Activated CD4-positive, alpha-beta memory T cell treated with anti-CD3 and anti-CD28 coated beads for 36 hours (primary cell): ENCODE measurements around the gene ZNF804A. TPM values are rescaled to one million over a fixed set of nuclear protein-coding genes. Genes with fewer than 3 reads are reported as not detected.

Experiments
- CTCF ChIA-PET: fragments of 350-600 bp; sonication (Branson Sonifier 250); formaldehyde crosslinking; loops from one replicate; lab custom pipeline; 2021; ENCODE audit warnings: antibody characterized with exemption, inconsistent platforms; lab: Charles Lee
- POLR2A ChIA-PET: fragments of 350-600 bp; sonication (Branson Sonifier 250); formaldehyde crosslinking; loops from one replicate; lab custom pipeline; 2021; ENCODE audit warnings: antibody characterized with exemption; lab: Charles Lee
- DNase-seq: peaks from one replicate; pipeline ENCODE4 v3.0.0-alpha.2; 2020
- H3K27ac Mint-ChIP-seq: one replicate; pipeline ENCODE4 v1.8.0; 2021; ENCODE audit warnings: mixed read lengths
- H3K27me3 Mint-ChIP-seq: one replicate; pipeline ENCODE4 v1.8.0; 2021; ENCODE audit warnings: mixed read lengths
- H3K36me3 Mint-ChIP-seq: one replicate; pipeline ENCODE4 v1.8.0; 2021; ENCODE audit warnings: mixed read lengths
- H3K4me1 Mint-ChIP-seq: one replicate; pipeline ENCODE4 v1.8.0; 2021; ENCODE audit warnings: low read depth, mixed read lengths
- H3K4me3 Mint-ChIP-seq: one replicate; pipeline ENCODE4 v1.8.0; 2021; ENCODE audit warnings: mild to moderate bottlenecking, mixed read lengths
- H3K9me3 Mint-ChIP-seq: one replicate; pipeline ENCODE4 v1.8.0; 2021; ENCODE audit warnings: mixed read lengths
- intact Hi-C: fragments of 100-400 bp; cut with micrococcal nuclease; formaldehyde crosslinking; loops from one replicate; pipeline ENCODE4 v1.15.1; 2023
- total RNA-seq, 2 experiments: library from RNA; stranded (reverse); gene quantifications; one replicate each; pipeline ENCODE4 v1.2.3, GENCODE V29; 2021

The ZNF804A gene
- total RNA-seq, 2 experiments from 2014 or later = not detected

GRCh38 chr2:184624311-184624710 is 26.0 kb downstream of the ZNF804A start:
- CTCF ChIA-PET = no interaction called here
- DNase-seq = no peak
- Mint-ChIP-seq H3K27me3 (no peaks in the 10 kb centered on the region), H3K27ac (no peak overlapping the region), H3K4me3 (no peak overlapping the region), H3K36me3 (no peaks in the 10 kb centered on the region), H3K4me1 (no peaks in the 10 kb centered on the region), H3K9me3 (no peaks in the 10 kb centered on the region)
- POLR2A ChIA-PET = no interaction called here
- intact Hi-C loops = no loop called here

DNA sequence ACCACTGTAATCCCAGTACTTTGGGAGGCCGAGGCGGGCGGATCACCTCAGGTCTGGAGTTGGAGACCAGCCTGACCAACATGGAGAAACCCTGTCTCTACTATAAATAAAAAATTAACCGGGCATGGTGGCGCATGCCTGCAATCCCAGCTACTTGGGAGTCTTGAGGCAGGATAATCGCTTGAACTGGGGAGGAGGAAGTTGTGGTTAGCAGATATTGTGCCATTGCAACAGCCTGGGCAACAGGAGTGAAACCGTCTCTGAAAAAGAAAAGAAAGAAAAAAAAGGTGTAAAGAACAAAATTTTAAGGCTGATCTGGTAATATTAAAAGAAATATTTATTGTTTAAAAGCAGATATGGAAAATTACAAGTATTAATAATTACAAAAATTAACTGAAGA is 29.7 kb downstream of the ZNF804A start:
- H3K27ac Mint-ChIP-seq = no peak overlapping the region
- H3K9me3 Mint-ChIP-seq = no peaks in the 10 kb centered on the region
- no peak overlapping the region for H3K4me3 Mint-ChIP-seq
- ChIA-PET POLR2A (no interaction called here), CTCF (no interaction called here)
- no peaks in the 10 kb centered on the region for H3K4me1 Mint-ChIP-seq
- intact Hi-C loops = no loop called here
- no peak for DNase-seq
- no peaks in the 10 kb centered on the region for H3K36me3 Mint-ChIP-seq
- H3K27me3 Mint-ChIP-seq = no peaks in the 10 kb centered on the region

DNA sequence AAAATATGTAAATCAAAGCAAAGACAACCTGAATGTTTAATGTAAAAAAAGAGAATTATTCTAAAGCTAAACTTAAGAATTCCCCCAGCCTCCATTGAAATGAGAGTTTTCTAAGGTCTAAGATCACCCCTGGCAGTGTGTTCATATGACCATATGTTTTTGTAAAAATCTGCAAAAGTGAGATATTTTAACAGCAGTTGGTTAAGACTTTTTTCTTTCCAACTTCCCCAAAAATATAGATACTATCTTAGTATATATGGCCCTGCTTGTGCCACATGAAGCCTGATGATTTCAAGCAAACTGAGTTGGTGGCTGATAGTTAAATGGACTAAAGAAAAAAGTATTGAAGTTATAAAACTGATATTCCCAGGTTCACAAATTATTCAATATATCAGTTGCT is 35.4 kb downstream of the ZNF804A start:
- intact Hi-C loops = no loop called here
- H3K4me1 Mint-ChIP-seq = no peaks in the 10 kb centered on the region
- DNase-seq = no peak
- ChIA-PET POLR2A (no interaction called here), CTCF (interaction anchor here (0.7 kb wide), 1 partner anchor 1019 kb away, joined by 3 read pairs; no protein-coding TSS in a partner anchor)
- H3K9me3 Mint-ChIP-seq = no peaks in the 10 kb centered on the region
- H3K27me3 Mint-ChIP-seq = no peaks in the 10 kb centered on the region
- H3K36me3 Mint-ChIP-seq = no peaks in the 10 kb centered on the region
- no peak overlapping the region for H3K27ac Mint-ChIP-seq
- H3K4me3 Mint-ChIP-seq = no peak overlapping the region

DNA sequence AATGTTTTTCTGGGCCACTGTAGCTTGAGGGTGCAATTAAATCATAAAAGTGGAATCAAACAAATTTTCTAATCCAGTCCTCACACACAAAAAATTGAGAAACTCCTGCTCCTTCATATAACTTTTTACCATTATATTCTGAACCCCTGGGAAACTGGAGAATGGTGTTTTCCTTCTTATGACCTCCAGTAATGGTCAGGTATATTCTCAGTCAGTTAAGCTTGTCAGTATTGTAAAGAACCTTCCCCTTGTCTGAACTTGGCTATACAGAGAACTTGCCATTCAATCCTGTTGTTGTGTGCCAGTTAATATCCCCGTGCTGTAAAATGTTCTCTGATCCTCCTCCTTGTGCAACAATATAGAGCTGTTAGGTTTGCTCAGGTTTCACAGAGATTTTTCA is 39.5 kb downstream of the ZNF804A start:
- Mint-ChIP-seq H3K27ac (no peak overlapping the region), H3K9me3 (no peaks in the 10 kb centered on the region), H3K4me3 (no peak overlapping the region), H3K4me1 (no peaks in the 10 kb centered on the region), H3K36me3 (no peaks in the 10 kb centered on the region), H3K27me3 (no peaks in the 10 kb centered on the region)
- ChIA-PET POLR2A (no interaction called here), CTCF (no interaction called here)
- intact Hi-C loops = no loop called here
- no peak for DNase-seq

DNA sequence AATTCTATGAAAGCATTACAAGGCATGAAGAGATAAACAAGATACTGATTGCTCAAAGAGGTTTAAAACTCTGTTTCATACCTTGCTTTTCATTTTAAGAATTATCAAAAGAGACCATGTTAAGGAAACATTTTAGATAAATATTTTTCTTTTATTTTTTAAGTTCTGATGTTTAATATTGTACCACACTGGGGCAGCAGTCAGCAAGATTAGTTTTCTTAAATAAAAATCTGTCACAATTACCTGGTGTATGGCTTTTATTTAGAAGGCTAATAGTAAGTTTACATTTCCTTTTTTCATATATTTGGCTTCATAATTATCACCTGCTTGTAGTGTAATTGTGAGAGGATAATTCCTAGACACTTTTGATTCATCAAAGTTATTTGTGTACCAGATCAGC is 46.4 kb downstream of the ZNF804A start:
- intact Hi-C loops = no loop called here
- DNase-seq = no peak
- no peaks in the 10 kb centered on the region for H3K4me1 Mint-ChIP-seq
- CTCF ChIA-PET = no interaction called here
- no peaks in the 10 kb centered on the region for H3K27me3 Mint-ChIP-seq
- H3K36me3 Mint-ChIP-seq = no peaks in the 10 kb centered on the region
- no peak overlapping the region for H3K27ac Mint-ChIP-seq
- POLR2A ChIA-PET = no interaction called here
- no peak overlapping the region for H3K4me3 Mint-ChIP-seq
- H3K9me3 Mint-ChIP-seq = peaks cover 9% of the 10 kb centered on the region

GRCh38 chr2:184646177-184646576 is 47.8 kb downstream of the ZNF804A start:
- peaks cover 9% of the 10 kb centered on the region for H3K9me3 Mint-ChIP-seq
- no peak overlapping the region for H3K4me3 Mint-ChIP-seq
- no peaks in the 10 kb centered on the region for H3K36me3 Mint-ChIP-seq
- H3K27ac Mint-ChIP-seq = no peak overlapping the region
- no peak for DNase-seq
- POLR2A ChIA-PET = no interaction called here
- no peaks in the 10 kb centered on the region for H3K4me1 Mint-ChIP-seq
- CTCF ChIA-PET = no interaction called here
- H3K27me3 Mint-ChIP-seq = no peaks in the 10 kb centered on the region
- intact Hi-C loops = no loop called here

- Mint-ChIP-seq H3K27me3 (no peaks in the 10 kb centered on the region), H3K27ac (no peak overlapping the region), H3K4me3 (no peak overlapping the region), H3K4me1 (no peaks in the 10 kb centered on the region), H3K36me3 (no peaks in the 10 kb centered on the region), H3K9me3 (peaks cover 9% of the 10 kb centered on the region)
- intact Hi-C loops = no loop called here
- no peak for DNase-seq
- ChIA-PET POLR2A (no interaction called here), CTCF (no interaction called here)
Measured at GRCh38 chr2:184646593-184646992, 48.3 kb downstream of the ZNF804A start.

GRCh38 chr2:184654945-184655344 is 56.6 kb downstream of the ZNF804A start:
- Mint-ChIP-seq H3K27ac (no peak overlapping the region), H3K9me3 (peaks cover 4% of the 10 kb centered on the region), H3K4me3 (no peak overlapping the region), H3K4me1 (no peaks in the 10 kb centered on the region), H3K27me3 (no peaks in the 10 kb centered on the region), H3K36me3 (no peaks in the 10 kb centered on the region)
- intact Hi-C loops = no loop called here
- CTCF ChIA-PET = no interaction called here
- POLR2A ChIA-PET = no interaction called here
- no peak for DNase-seq

GRCh38 chr2:184677171-184677570 is 78.8 kb downstream of the ZNF804A start:
- DNase-seq = no peak
- intact Hi-C loops = no loop called here
- ChIA-PET CTCF (no interaction called here), POLR2A (no interaction called here)
- no peaks in the 10 kb centered on the region for H3K27me3 Mint-ChIP-seq
- no peaks in the 10 kb centered on the region for H3K36me3 Mint-ChIP-seq
- peaks cover 3% of the 10 kb centered on the region for H3K9me3 Mint-ChIP-seq
- H3K4me1 Mint-ChIP-seq = no peaks in the 10 kb centered on the region
- H3K4me3 Mint-ChIP-seq = no peak overlapping the region
- H3K27ac Mint-ChIP-seq = no peak overlapping the region

DNA sequence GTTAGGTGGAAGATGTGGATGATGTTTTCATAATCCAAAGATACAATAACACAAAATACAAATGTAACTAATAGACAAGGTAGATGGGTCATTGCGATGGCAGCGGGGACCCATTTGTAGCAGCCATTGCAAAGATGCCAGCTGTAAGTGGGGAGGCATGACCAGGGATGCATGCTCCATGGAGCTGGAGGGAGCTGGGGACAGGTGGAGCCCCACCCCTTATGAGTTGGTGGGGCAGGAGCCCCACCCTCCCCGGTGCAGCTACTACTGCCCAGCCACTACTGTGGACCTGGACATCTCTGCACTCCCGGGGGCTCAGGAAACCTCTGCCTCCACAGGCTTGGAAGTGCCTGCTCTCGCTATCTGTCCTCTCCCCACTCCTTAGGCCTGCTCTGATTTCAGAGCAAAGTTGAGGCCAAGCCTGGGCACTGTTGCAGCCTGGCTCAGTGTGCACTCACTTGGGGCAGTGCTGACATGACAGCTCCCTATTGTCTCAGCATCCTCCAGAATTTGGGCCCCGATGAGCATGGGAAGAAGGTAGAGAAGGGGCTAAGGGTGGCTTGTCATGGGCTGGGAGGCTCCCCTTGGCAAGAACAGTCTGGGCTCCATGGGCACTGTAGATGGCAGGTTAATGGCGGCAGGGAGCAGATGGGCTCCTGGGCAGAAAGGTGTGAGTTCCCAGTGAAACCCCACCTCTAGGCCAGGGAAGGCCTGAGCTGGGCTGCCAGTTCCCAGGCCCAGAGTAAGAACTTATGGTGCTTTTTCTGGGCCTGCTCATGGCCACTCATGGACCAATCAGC is 81.1 kb downstream of the ZNF804A start:
- POLR2A ChIA-PET = no interaction called here
- Mint-ChIP-seq H3K9me3 (peaks cover 3% of the 10 kb centered on the region), H3K4me1 (no peaks in the 10 kb centered on the region), H3K27me3 (no peaks in the 10 kb centered on the region), H3K27ac (no peak overlapping the region), H3K4me3 (no peak overlapping the region), H3K36me3 (no peaks in the 10 kb centered on the region)
- CTCF ChIA-PET = no interaction called here
- no peak for DNase-seq
- intact Hi-C loops = no loop called here

DNA sequence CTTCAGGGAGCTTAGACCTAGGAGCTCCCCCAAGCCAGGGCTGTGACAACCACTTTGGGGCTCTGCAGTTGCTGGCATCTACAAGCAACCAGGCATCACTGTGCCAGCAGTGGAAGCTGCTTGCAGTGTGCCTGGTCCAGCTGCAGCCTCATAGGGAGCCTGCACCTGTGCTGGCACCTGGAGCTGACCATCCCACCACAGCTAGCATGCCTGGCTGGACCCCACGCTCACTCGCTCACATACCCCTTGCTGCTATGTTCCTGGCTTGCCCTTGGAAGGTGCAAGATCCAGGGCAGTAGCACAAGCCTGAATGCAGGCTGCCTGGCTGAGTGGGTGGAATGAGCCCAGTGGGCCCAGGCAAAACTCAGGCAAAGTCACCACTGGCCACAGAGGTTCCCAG is 82.5 kb downstream of the ZNF804A start:
- H3K9me3 Mint-ChIP-seq = peaks cover 3% of the 10 kb centered on the region
- ChIA-PET CTCF (no interaction called here), POLR2A (no interaction called here)
- no peaks in the 10 kb centered on the region for H3K4me1 Mint-ChIP-seq
- no peak for DNase-seq
- no peak overlapping the region for H3K4me3 Mint-ChIP-seq
- intact Hi-C loops = no loop called here
- H3K27me3 Mint-ChIP-seq = no peaks in the 10 kb centered on the region
- H3K36me3 Mint-ChIP-seq = no peaks in the 10 kb centered on the region
- H3K27ac Mint-ChIP-seq = no peak overlapping the region

- POLR2A ChIA-PET = no interaction called here
- no peak overlapping the region for H3K4me3 Mint-ChIP-seq
Measured at GRCh38 chr2:184681642-184682321, 83.5 kb downstream of the ZNF804A start.

DNA sequence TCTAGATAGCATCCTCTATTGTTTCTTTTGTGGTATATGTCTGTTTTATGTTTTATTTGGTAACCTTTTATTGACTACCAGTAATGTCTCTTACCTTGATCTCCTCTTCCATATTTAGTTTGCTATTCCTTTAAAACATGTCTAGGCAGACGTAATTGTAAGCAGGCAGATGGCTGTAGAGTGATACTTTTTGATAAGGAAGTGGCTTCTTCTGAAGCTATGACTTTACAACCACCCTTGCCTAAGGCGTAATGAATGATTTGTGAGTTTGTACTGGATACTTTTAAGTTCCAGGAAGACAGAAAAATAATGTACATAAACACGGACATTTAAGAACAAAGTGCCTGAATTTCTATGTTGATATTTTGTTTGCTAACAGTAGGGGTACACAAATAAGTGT is 85.6 kb downstream of the ZNF804A start:
- ChIA-PET CTCF (no interaction called here), POLR2A (no interaction called here)
- no peaks in the 10 kb centered on the region for H3K36me3 Mint-ChIP-seq
- DNase-seq = no peak
- H3K27ac Mint-ChIP-seq = no peak overlapping the region
- H3K4me1 Mint-ChIP-seq = no peaks in the 10 kb centered on the region
- no peak overlapping the region for H3K4me3 Mint-ChIP-seq
- intact Hi-C loops = no loop called here
- peaks cover 6% of the 10 kb centered on the region for H3K9me3 Mint-ChIP-seq
- no peaks in the 10 kb centered on the region for H3K27me3 Mint-ChIP-seq

More at GRCh38 chr2:184681642-184682321, 83.5 kb downstream of the ZNF804A start:
- CTCF ChIA-PET = no interaction called here
- DNase-seq = no peak
- Mint-ChIP-seq H3K27ac (no peak overlapping the region), H3K27me3 (no peaks in the 10 kb centered on the region), H3K36me3 (no peaks in the 10 kb centered on the region), H3K4me1 (no peaks in the 10 kb centered on the region), H3K9me3 (peaks cover 6% of the 10 kb centered on the region)
- intact Hi-C loops = no loop called here
